OCI-LY3 (cell line): Measurements from ENCODE around the gene ATXN7.

Experiments
- CTCF ChIP-seq: fragments of 200-600, 300-600 bp; sonication (generic); IDR thresholded peaks from 2 replicates; pipeline ENCODE4 v1.5.1; 2014; ENCODE audit warnings: antibody characterized with exemption, low read length, low read depth
- EZH2phosphoT487 ChIP-seq: fragments of 200-600 bp; shearing (Covaris generic); IDR thresholded peaks from 2 replicates; pipeline ENCODE4 v1.6.1; 2018; ENCODE audit warnings: antibody characterized with exemption, mixed run types, low read depth

- TF ChIP-seq CTCF (no peak), EZH2phosphoT487 (no peak)
Measured at GRCh38 chr3:63969876-63970275, 106.2 kb downstream of the ATXN7 start.
